ENCODE results near the gene ST7L. TPM values are rescaled to one million over a fixed set of nuclear protein-coding genes. Genes with fewer than 3 reads are reported as not detected.

Gene ST7L
- total RNA-seq, 6 donors from 2014 or later: 14.4 to 33.9 (median 16.1) TPM

DNA sequence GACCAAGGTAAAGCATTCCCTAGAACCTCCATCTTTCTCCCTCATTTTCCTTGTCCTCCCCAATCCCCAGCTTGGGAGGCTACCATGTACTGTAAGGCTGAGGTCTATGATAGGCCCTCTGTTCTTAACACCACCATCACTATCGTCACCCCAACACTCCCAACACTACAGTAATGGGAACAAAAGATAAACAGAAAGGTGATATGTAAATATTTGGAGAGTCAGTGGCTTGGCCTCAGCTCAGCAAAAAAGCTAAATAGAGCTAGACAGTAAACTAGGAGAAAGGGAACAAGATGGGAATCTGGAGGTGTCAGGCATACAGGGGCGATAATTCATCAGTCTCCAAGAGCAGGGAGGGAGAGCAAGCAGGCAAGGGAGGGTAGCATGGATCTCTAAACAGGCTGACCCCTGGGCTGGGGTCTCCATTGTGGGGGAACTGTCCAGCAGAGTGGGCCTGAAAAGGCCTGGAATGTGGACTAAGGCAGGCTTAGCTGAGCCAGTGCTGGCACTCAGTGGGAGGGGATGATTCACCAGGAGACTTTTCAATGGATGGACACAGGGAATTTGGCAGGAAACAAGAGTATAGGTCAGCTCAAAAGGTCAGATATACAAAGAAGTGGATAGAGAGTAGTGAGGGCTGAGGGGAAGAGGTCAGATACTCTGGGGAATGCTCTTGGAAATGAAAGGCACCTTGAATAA, 103.5 kb downstream of the ST7L start:
- H3K4me3 ChIP-seq: no peak overlapping the region
- TF ChIP-seq POLR2A (IDR thresholded peaks at IDR 0.05) (no peak), EP300 (IDR thresholded peaks at IDR 0.05) (no peak), POLR2AphosphoS5 (IDR thresholded peaks at IDR 0.05) (no peak)

DNA sequence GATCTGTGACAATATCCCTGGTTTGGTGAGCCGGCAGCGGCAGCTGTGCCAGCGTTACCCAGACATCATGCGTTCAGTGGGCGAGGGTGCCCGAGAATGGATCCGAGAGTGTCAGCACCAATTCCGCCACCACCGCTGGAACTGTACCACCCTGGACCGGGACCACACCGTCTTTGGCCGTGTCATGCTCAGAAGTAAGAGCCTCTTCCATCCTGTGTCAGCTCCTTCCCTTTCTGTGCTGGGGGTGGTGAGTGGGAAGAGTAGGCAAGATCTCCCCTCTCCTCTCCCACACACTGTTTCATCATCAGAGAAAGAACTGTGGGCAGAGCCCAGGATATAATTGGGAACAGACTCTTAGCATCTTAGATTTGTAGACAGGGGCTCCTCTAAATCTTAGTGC, 104.0 kb downstream of the ST7L start:
- no peak for TF ChIP-seq POLR2A (IDR thresholded peaks at IDR 0.05)
- TF ChIP-seq EP300 (IDR thresholded peaks at IDR 0.05): no peak
- TF ChIP-seq, protein P1, sequence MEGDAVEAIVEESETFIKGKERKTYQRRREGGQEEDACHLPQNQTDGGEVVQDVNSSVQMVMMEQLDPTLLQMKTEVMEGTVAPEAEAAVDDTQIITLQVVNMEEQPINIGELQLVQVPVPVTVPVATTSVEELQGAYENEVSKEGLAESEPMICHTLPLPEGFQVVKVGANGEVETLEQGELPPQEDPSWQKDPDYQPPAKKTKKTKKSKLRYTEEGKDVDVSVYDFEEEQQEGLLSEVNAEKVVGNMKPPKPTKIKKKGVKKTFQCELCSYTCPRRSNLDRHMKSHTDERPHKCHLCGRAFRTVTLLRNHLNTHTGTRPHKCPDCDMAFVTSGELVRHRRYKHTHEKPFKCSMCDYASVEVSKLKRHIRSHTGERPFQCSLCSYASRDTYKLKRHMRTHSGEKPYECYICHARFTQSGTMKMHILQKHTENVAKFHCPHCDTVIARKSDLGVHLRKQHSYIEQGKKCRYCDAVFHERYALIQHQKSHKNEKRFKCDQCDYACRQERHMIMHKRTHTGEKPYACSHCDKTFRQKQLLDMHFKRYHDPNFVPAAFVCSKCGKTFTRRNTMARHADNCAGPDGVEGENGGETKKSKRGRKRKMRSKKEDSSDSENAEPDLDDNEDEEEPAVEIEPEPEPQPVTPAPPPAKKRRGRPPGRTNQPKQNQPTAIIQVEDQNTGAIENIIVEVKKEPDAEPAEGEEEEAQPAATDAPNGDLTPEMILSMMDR (IDR thresholded peaks at IDR 0.05): no peak
- TF ChIP-seq POLR2AphosphoS5 (IDR thresholded peaks at IDR 0.05): no peak
- no peaks in the 10 kb centered on the region for H3K27me3 ChIP-seq
- WGBS, 2 donors: 93 to 95% methylated on average over 12 of the region's 12 CpGs
- H3K27ac ChIP-seq: peak overlapping the region in 1 of 4 donors; percentile 30
- ATAC-seq (ENCODE audit: low FRiP score in 2 of 2) (no peak), DNase-seq (peak in 1 of 2 donors; percentile 43)
- H3K36me3 ChIP-seq: peaks cover 0 to 15% (median 0%) of the 10 kb centered on the region in 4 donors
- H3K9me3 ChIP-seq: no peaks in the 10 kb centered on the region
- H3K4me3 ChIP-seq: no peak overlapping the region
- H3K4me1 ChIP-seq: peaks cover 0 to 27% (median 4%) of the 10 kb centered on the region in 4 donors

More for the DNA sequence above, 103.5 kb downstream of the ST7L start:
- Histone ChIP-seq H3K27me3 (no peaks in the 10 kb centered on the region), H3K36me3 (peaks cover 0 to 17% (median 0%) of the 10 kb centered on the region in 4 donors), H3K27ac (peak overlapping the region in 1 of 4 donors; percentile 30), H3K4me1 (peaks cover 0 to 27% (median 4%) of the 10 kb centered on the region in 4 donors), H3K9me3 (no peaks in the 10 kb centered on the region)
- ATAC-seq (ENCODE audit: low FRiP score in 2 of 2) (no peak), DNase-seq (no peak)
- 56 to 66% methylated on average over 2 of the region's 2 CpGs for WGBS, 2 donors

DNA sequence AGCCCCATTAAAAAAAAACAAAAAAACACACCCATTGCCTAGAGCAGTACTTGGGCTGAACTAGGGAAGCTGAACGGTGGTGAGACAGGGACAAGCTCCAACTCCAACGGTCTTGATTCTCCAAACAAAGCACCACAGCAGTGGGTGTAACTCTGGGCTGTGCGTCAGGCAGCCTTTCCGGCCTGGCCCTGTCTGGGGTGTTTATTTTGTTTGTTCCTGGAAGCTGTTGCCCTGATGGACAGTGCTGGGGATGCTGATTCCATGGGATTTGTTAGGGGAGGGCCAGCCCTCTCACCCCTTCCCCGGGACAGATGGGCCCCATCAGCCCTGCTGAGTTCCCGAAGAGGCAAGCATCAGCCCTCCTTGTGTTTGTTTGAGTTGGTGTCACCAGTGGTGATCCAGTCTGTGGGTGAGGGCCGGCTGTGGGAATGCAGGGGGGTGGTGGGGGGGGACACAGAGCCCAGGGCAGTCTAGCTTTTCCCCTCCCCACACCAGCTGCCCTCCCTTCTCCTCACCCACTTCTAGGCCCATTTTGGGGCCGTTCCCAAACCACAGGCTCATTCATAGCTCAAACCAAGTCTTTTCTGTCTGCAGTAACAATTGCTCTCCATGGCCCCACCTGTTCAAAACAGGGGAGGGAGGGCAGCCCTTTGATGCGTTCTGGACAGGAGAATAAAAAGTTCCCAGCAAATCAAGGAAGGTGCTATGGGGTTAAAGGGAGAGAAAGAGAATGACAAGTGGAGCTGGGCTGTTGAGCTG, 105.7 kb downstream of the ST7L start:
- DNase-seq (peak in 1 of 2 donors; percentile 29), ATAC-seq (ENCODE audit: low FRiP score in 2 of 2) (peak; percentile 60 to 70)
- H3K9me3 ChIP-seq: no peaks in the 10 kb centered on the region
- peaks cover 0 to 15% (median 0%) of the 10 kb centered on the region in 4 donors for H3K36me3 ChIP-seq
- peaks cover 10 to 41% (median 12%) of the 10 kb centered on the region in 4 donors for H3K4me1 ChIP-seq
- H3K27ac ChIP-seq: peak overlapping the region; percentile 34 to 78 (median 65)
- 41 to 46% methylated on average over 4 to 9 of the region's 9 CpGs for WGBS, 2 donors
- no peak overlapping the region for H3K4me3 ChIP-seq
- TF ChIP-seq EP300 (IDR thresholded peaks at IDR 0.05): peak in 2 of 4 donors; percentile 49 to 80
- peak; percentile 77 to 83 for TF ChIP-seq POLR2AphosphoS5 (IDR thresholded peaks at IDR 0.05)
- TF ChIP-seq POLR2A (IDR thresholded peaks at IDR 0.05): no peak
- peaks cover 0 to 15% (median 2%) of the 10 kb centered on the region in 4 donors for H3K27me3 ChIP-seq

DNA sequence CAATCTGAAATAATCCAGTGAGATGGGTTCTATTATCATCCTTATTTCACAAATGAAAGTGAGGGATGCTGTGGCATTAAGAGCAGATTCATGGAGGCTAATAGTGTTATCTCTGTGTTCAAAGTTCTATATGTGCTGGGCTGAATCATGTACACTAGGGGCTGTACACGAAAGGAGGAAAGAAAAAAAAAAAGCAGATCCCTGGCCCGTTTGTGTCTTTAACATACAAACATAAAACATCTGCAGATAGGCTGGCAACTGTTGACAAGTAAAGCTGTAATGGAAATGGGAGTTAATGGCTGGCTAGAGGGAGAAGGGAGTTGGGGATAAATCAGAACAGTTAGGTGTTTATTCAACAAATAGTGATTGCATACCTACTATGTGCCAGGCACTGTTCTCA, 107.0 kb downstream of the ST7L start:
- no peak overlapping the region for H3K4me3 ChIP-seq
- H3K27me3 ChIP-seq: peaks cover 0 to 21% (median 2%) of the 10 kb centered on the region in 4 donors
- peaks cover 0 to 2% (median 0%) of the 10 kb centered on the region in 4 donors for H3K36me3 ChIP-seq
- H3K27ac ChIP-seq: peak overlapping the region in 3 of 4 donors; percentile 34 to 78 (median 58)
- no peaks in the 10 kb centered on the region for H3K9me3 ChIP-seq
- DNase-seq (no peak), ATAC-seq (ENCODE audit: low FRiP score in 2 of 2) (no peak)
- 34 to 55% methylated on average over 2 of the region's 2 CpGs for WGBS, 2 donors
- H3K4me1 ChIP-seq: peaks cover 16 to 50% (median 21%) of the 10 kb centered on the region in 4 donors
- TF ChIP-seq POLR2AphosphoS5 (IDR thresholded peaks at IDR 0.05) (no peak), EP300 (IDR thresholded peaks at IDR 0.05) (no peak), POLR2A (IDR thresholded peaks at IDR 0.05) (no peak)
- TF ChIP-seq, protein P1 (IDR thresholded peaks at IDR 0.05): no peak

DNA sequence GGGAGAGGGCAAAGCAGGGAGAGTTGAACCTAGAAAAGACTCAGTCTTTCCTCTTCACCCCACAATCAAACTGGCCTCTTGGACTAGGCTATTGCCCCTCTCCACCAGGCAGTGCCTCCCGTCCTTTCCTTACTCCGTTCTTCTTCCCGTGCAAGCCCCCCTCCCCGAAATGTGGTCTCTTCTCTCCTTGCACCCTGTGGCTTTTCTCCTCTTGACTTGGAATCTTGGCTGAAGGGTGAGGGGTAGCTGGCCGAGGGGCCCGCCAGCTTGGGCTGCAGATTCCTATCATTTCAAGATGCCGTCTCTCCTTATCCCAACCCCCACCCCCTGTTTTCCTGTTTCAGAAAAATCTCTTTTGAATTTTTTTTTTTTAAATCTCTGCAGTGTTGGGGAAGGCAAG, 108.6 kb downstream of the ST7L start:
- peaks cover 16 to 42% (median 21%) of the 10 kb centered on the region in 4 donors for H3K4me1 ChIP-seq
- ATAC-seq (ENCODE audit: low FRiP score in 2 of 2) (no peak), DNase-seq (no peak)
- no peak overlapping the region for H3K4me3 ChIP-seq
- H3K27ac ChIP-seq: peak overlapping the region in 1 of 4 donors; percentile 58
- no peaks in the 10 kb centered on the region for H3K9me3 ChIP-seq
- 74 to 81% methylated on average over 7 of the region's 7 CpGs for WGBS, 2 donors
- no peak for TF ChIP-seq POLR2AphosphoS5 (IDR thresholded peaks at IDR 0.05)
- TF ChIP-seq, protein P1 (IDR thresholded peaks at IDR 0.05): no peak
- TF ChIP-seq POLR2A (IDR thresholded peaks at IDR 0.05): no peak
- no peak for TF ChIP-seq EP300 (IDR thresholded peaks at IDR 0.05)
- peaks cover 0 to 21% (median 2%) of the 10 kb centered on the region in 4 donors for H3K27me3 ChIP-seq
- H3K36me3 ChIP-seq: no peaks in the 10 kb centered on the region

Data from upper lobe of left lung (tissue), 6 donors.